DND-41 (cell line): ENCODE measurements around the gene PBRM1.

Experiments
- EZH2 ChIP-seq: IDR thresholded peaks from 3 replicates; pipeline ENCODE4 v1.6.1; 2012; ENCODE audit warnings: borderline replicate concordance, low read depth, mild to moderate bottlenecking, moderate library complexity, low read length, inconsistent platforms; ENCODE audit not compliant: severe bottlenecking
- TF ChIP-seq, protein P1 (sequence below): IDR thresholded peaks from 2 replicates; pipeline ENCODE4 v1.5.1; 2012; ENCODE audit warnings: borderline replicate concordance, low read length, moderate library complexity, mild to moderate bottlenecking; ENCODE audit not compliant: poor library complexity, severe bottlenecking; ENCODE audit errors: extremely low read depth

DNA sequence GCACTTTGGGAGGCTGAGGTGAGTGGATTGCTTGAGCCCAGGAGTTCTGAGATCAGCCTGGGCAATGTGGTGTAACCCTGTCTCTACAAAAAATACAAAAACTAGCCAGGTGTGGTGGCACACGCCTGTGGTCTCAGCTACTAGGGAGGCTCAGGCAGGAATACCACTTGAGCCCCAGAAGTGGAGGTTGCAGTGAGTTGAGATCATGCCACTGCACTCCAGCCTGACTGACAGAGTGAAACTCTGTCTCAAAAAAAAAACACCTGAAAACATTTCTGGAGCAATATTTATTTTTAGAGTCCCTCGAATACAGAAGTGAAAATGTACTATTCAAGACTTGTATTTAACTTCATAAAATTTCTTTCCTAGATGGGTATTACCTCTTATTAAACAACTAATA lies 24.8 kb upstream of the PBRM1 start:
- TF ChIP-seq, protein P1, sequence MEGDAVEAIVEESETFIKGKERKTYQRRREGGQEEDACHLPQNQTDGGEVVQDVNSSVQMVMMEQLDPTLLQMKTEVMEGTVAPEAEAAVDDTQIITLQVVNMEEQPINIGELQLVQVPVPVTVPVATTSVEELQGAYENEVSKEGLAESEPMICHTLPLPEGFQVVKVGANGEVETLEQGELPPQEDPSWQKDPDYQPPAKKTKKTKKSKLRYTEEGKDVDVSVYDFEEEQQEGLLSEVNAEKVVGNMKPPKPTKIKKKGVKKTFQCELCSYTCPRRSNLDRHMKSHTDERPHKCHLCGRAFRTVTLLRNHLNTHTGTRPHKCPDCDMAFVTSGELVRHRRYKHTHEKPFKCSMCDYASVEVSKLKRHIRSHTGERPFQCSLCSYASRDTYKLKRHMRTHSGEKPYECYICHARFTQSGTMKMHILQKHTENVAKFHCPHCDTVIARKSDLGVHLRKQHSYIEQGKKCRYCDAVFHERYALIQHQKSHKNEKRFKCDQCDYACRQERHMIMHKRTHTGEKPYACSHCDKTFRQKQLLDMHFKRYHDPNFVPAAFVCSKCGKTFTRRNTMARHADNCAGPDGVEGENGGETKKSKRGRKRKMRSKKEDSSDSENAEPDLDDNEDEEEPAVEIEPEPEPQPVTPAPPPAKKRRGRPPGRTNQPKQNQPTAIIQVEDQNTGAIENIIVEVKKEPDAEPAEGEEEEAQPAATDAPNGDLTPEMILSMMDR: no peak
- no peak for TF ChIP-seq EZH2
